A549 (cell line): ENCODE data around the gene ARPC3. TPM values are rescaled to one million over a fixed set of nuclear protein-coding genes. Genes with fewer than 3 reads are reported as not detected.

ENCODE experiments used
- BHLHE40 ChIP-seq: IDR thresholded peaks from 2 replicates; pipeline ENCODE4 v1.6.1; 2012; ENCODE audit warnings: low read depth, low read length, inconsistent platforms
- CBX2 ChIP-seq: fragments of 200-600 bp; sonication (generic); IDR thresholded peaks from 2 replicates; pipeline ENCODE4 v1.6.1; 2016; ENCODE audit warnings: low read depth, mild to moderate bottlenecking, borderline replicate concordance
- CBX8 ChIP-seq: fragments of 200-600 bp; sonication (generic); IDR thresholded peaks from 2 replicates; pipeline ENCODE4 v1.6.1; 2016
- CEBPB ChIP-seq, 2 experiments: fragments of >200 bp in 1 of 2; sonication (Bioruptor Twin) in 1 of 2; formaldehyde crosslinking in 1 of 2; IDR thresholded peaks; 2 replicates each; pipeline ENCODE4 v1.6.1; 2012 to 2016
- EHMT2 ChIP-seq: fragments of 200-600 bp; sonication (generic); IDR thresholded peaks from 2 replicates; pipeline ENCODE4 v1.6.1; 2016; ENCODE audit warnings: antibody characterized with exemption, low read depth, mild to moderate bottlenecking, moderate library complexity
- ELK1 ChIP-seq: fragments of 150-350 bp; IDR thresholded peaks from 2 replicates; pipeline ENCODE4 v1.6.1; 2014; ENCODE audit warnings: low read depth, mild to moderate bottlenecking, low read length
- ESRRA ChIP-seq: fragments of 150-350 bp; IDR thresholded peaks from 2 replicates; pipeline ENCODE4 v1.6.1; 2014; ENCODE audit warnings: mild to moderate bottlenecking, low read length, borderline replicate concordance
- FOSL2 ChIP-seq, 2 experiments: fragments of 450-650 bp in 1 of 2; fragments of >200 bp in 1 of 2; sonication (Bioruptor Twin) in 1 of 2; formaldehyde crosslinking; IDR thresholded peaks; 2 replicates each; pipeline versions ENCODE4 v1.5.0 to v1.6.1; 2016 to 2020; ENCODE audit warnings: mild to moderate bottlenecking in 1 of 2, moderate library complexity in 1 of 2
- HDAC2 ChIP-seq: fragments of 200-600 bp; sonication (generic); IDR thresholded peaks from 2 replicates; pipeline ENCODE4 v1.6.1; 2016
- HEYL ChIP-seq: fragments of 250-450 bp; sonication (Bioruptor Pico); IDR thresholded peaks from 2 replicates; pipeline ENCODE4 v1.8.0; 2021; ENCODE audit warnings: mild to moderate bottlenecking, moderate library complexity
- HMGXB4 ChIP-seq: fragments of 250-450 bp; sonication (Bioruptor Pico); IDR thresholded peaks from 2 replicates; pipeline ENCODE4 v1.5.0; 2021; ENCODE audit warnings: mild to moderate bottlenecking, moderate library complexity, borderline replicate concordance
- HOXA7 ChIP-seq: fragments of 250-450 bp; sonication (Bioruptor Pico); IDR thresholded peaks from 2 replicates; pipeline ENCODE4 v1.5.0; 2020; ENCODE audit warnings: mild to moderate bottlenecking, moderate library complexity
- HOXB13 ChIP-seq: fragments of 250-450 bp; sonication (Bioruptor Pico); IDR thresholded peaks from 2 replicates; pipeline ENCODE4 v1.5.0; 2020; ENCODE audit warnings: low read depth, mild to moderate bottlenecking, moderate library complexity
- HOXB5 ChIP-seq: fragments of 250-450 bp; sonication (Bioruptor Pico); IDR thresholded peaks from 2 replicates; pipeline ENCODE4 v1.5.0; 2020; ENCODE audit warnings: mild to moderate bottlenecking, moderate library complexity
- JUN ChIP-seq, 2 experiments: fragments of >200 bp; sonication (Bioruptor Twin); formaldehyde crosslinking; IDR thresholded peaks; 2 replicates in 1 of 2; 3 replicates in 1 of 2; pipeline ENCODE4 v1.6.1; 2016 to 2017
- JUNB ChIP-seq: fragments of >200 bp; sonication (Bioruptor Twin); formaldehyde crosslinking; IDR thresholded peaks from 2 replicates; pipeline ENCODE4 v1.6.1; 2016
- KDM5A ChIP-seq: fragments of 200-600 bp; sonication (generic); IDR thresholded peaks from 2 replicates; pipeline ENCODE4 v1.6.1; 2016; ENCODE audit warnings: antibody characterized with exemption, mild to moderate bottlenecking
- MAFK ChIP-seq: fragments of 450-650 bp; IDR thresholded peaks from 2 replicates; pipeline ENCODE4 v1.6.1; 2014; ENCODE audit not compliant: partially characterized antibody
- MAX ChIP-seq: IDR thresholded peaks from 2 replicates; pipeline ENCODE4 v1.6.1; 2012
- NFE2L2 ChIP-seq: fragments of 150-350 bp; conservative IDR thresholded peaks from 2 replicates; pipeline ENCODE4 v1.6.1; 2014; ENCODE audit warnings: low read length
- NR3C1 ChIP-seq: fragments of >200 bp; sonication (Bioruptor Twin); formaldehyde crosslinking; IDR thresholded peaks from 3 replicates; pipeline ENCODE4 v1.6.1; 2017
- PHF8 ChIP-seq: fragments of 200-600 bp; sonication (generic); IDR thresholded peaks from 2 replicates; pipeline ENCODE4 v1.6.1; 2016; ENCODE audit warnings: low read depth, mild to moderate bottlenecking, antibody characterized with exemption, moderate library complexity, borderline replicate concordance
- POLR2AphosphoS2 ChIP-seq: conservative IDR thresholded peaks from 2 replicates; pipeline ENCODE4 v1.6.1; 2012; ENCODE audit warnings: low read length, improper control_type of control experiment, inconsistent platforms
- RAD21 ChIP-seq, 2 experiments: fragments of >200 bp in 1 of 2; sonication (Bioruptor Twin) in 1 of 2; formaldehyde crosslinking in 1 of 2; IDR thresholded peaks in 1 of 2; conservative IDR thresholded peaks in 1 of 2; 2 replicates in 1 of 2; 3 replicates in 1 of 2; pipeline ENCODE4 v1.6.1; 2012 to 2018; ENCODE audit warnings: inconsistent platforms in 1 of 2
- RCOR1 ChIP-seq: fragments of 150-350 bp; IDR thresholded peaks from 2 replicates; pipeline ENCODE4 v1.6.1; 2014; ENCODE audit warnings: antibody characterized with exemption, low read length, low read depth
- REST ChIP-seq: fragments of 200-600 bp; sonication (generic); IDR thresholded peaks from 2 replicates; pipeline ENCODE4 v1.6.1; 2016; ENCODE audit warnings: antibody characterized with exemption, mild to moderate bottlenecking, moderate library complexity
- RFX5 ChIP-seq: fragments of 450-650 bp; IDR thresholded peaks from 2 replicates; pipeline ENCODE4 v1.7.1; 2014; ENCODE audit warnings: antibody characterized with exemption, mild to moderate bottlenecking, moderate library complexity
- RNF2 ChIP-seq: fragments of 200-600 bp; sonication (generic); IDR thresholded peaks from 2 replicates; pipeline ENCODE4 v1.6.1; 2016; ENCODE audit warnings: low read depth, mild to moderate bottlenecking, antibody characterized with exemption, moderate library complexity, borderline replicate concordance
- SREBF2 ChIP-seq: fragments of 450-650 bp; IDR thresholded peaks from 2 replicates; pipeline ENCODE4 v1.6.1; 2014; ENCODE audit warnings: mild to moderate bottlenecking, moderate library complexity
- TFCP2L1 ChIP-seq: fragments of 250-450 bp; sonication (Bioruptor Pico); IDR thresholded peaks from 2 replicates; pipeline ENCODE4 v1.5.0; 2021; ENCODE audit warnings: mild to moderate bottlenecking
- TP53 ChIP-seq: fragments of 250-450 bp; sonication (Bioruptor Pico); IDR thresholded peaks from 2 replicates; pipeline ENCODE4 v1.5.0; 2021; ENCODE audit warnings: mild to moderate bottlenecking, moderate library complexity
- USF2 ChIP-seq: fragments of 450-650 bp; IDR thresholded peaks from 2 replicates; pipeline ENCODE4 v1.6.1; 2014; ENCODE audit warnings: antibody characterized with exemption
- ZFP36 ChIP-seq: fragments of 450-650 bp; IDR thresholded peaks from 2 replicates; pipeline ENCODE4 v1.6.1; 2014; ENCODE audit warnings: borderline replicate concordance; ENCODE audit not compliant: partially characterized antibody
- ZSCAN20 ChIP-seq: fragments of 250-450 bp; sonication (Bioruptor Pico); IDR thresholded peaks from 2 replicates; pipeline ENCODE4 v1.8.0; 2022; ENCODE audit warnings: mild to moderate bottlenecking, moderate library complexity
- polyA plus RNA-seq, 4 experiments: library from polyadenylated mRNA; depleted of rRNA in 3 of 4; stranded (reverse); fragments of >200 nt; fragmentation: RNase III in 1 of 4; extraction: RNeasy Plus Mini Kit Qiagen cat#74134 plus additional on column Dnase treatment in 1 of 4; gene quantifications; 2 replicates in 3 of 4; 3 replicates in 1 of 4; pipeline ENCODE4 v1.2.3, GENCODE V29; 2011 to 2017

ARPC3 gene
- polyA plus RNA-seq, 2 of the 4 experiments (the other 2 are of a cell fraction): 83.3 to 718 TPM

- TF ChIP-seq USF2: peak; percentile 82
- no peak for TF ChIP-seq RCOR1
- 0 out of 2 replicates have a peak, but pooled peaks have one; percentile 24 for TF ChIP-seq TFCP2L1 (CRISPR knock-in tag)
- TF ChIP-seq MAX: peak; percentile 98
- no peak for TF ChIP-seq EHMT2
- TF ChIP-seq ELK1: no peak
- no peak for TF ChIP-seq MAFK
- TF ChIP-seq RAD21 (conservative IDR thresholded peaks at IDR 0.05 in 1 of 2, IDR thresholded peaks at IDR 0.05 in 1 of 2): no peak
- TF ChIP-seq ZSCAN20: no peak
- TF ChIP-seq HDAC2: no peak
- no peak for TF ChIP-seq SREBF2
- TF ChIP-seq HOXB5: no peak
- no peak for TF ChIP-seq CBX2
- no peak for TF ChIP-seq NFE2L2
- no peak for TF ChIP-seq HEYL (CRISPR knock-in tag)
- TF ChIP-seq KDM5A: no peak
- no peak for TF ChIP-seq CEBPB (IDR thresholded peaks at IDR 0.05)
- no peak for TF ChIP-seq FOSL2 (IDR thresholded peaks at IDR 0.05)
- no peak for TF ChIP-seq FOSL2 (CRISPR knock-in tag; IDR thresholded peaks at IDR 0.05)
- peak; percentile 86 for TF ChIP-seq PHF8
- no peak for TF ChIP-seq ZFP36
- TF ChIP-seq JUNB: no peak
- no peak for TF ChIP-seq HOXA7 (CRISPR knock-in tag)
- TF ChIP-seq RNF2: 0 out of 2 replicates have a peak, but pooled peaks have one; percentile 42
- no peak for TF ChIP-seq RFX5
- no peak for TF ChIP-seq NR3C1
- no peak for TF ChIP-seq TP53 (CRISPR knock-in tag)
- TF ChIP-seq CBX8: no peak
- peak; percentile 26; the same call in 1 of the 2 replicates for TF ChIP-seq HOXB13
- TF ChIP-seq ESRRA: no peak
- no peak for TF ChIP-seq BHLHE40
- no peak for TF ChIP-seq POLR2AphosphoS2
- TF ChIP-seq JUN (IDR thresholded peaks at IDR 0.05): peak in 1 of 2 experiments; percentile 93; a peak in 4 of 5 replicates
- no peak for TF ChIP-seq HMGXB4 (CRISPR knock-in tag)
- TF ChIP-seq REST: no peak
Observed at GRCh38 chr12:110403146-110403975, 46.8 kb downstream of the ARPC3 start, which contains the start of gene ANAPC7 (continued).
